ENCODE results near the gene NUDT16L1.

Gene NUDT16L1

DNA sequence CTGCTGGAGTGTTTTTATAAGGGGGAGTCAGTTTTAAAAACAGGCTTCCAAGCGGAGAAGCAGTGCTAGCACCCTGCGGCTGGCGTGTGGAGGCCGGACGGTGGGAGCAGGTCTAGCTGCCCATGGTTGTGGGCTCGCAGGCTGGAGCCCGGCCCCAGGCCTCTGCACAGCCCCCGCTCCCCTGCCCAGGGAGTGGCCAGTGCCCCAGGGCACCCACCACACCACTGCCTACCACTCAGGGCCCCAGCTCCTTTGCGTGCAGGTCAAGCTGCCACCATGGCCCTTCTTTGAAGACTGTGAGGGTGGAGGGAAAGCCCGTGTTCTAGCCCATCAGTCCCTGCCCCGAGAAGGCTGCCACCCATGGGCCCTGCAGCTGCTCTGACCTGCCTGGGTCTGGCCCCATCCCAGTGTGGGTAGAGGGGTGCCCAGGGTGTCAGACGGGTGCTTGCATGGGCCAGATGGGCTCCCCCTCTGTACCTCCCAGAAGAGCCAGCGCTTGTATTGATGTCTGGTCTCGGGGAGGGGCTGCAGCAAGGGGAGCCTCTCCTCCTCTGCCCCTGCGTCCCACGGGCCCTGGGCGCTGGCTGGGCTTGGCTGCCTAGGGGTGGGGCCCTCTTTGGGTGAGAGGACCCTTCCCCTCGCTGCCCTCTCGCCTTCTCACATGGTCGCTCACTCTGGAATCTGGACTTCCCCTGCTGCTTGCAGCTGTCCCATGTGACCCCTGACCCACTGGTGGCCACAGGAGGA, 1.5 kb upstream of the NUDT16L1 start:
- no peak for DNase-seq
- ChIA-PET CTCF (interaction anchor here (1.4 kb wide), 1 partner anchor 264 kb away, joined by 3 read pairs; no protein-coding TSS in a partner anchor), POLR2A (no interaction called here)
- Histone ChIP-seq H3K27me3 (replicated peaks in 2 of 5; ENCODE audit: control insufficient read depth in 4 of 5, insufficient read depth in 5 of 5, low read length in 4 of 5) (no peaks in the 10 kb centered on the region), H3K9me3 (ENCODE audit: control extremely low read depth in 1 of 5, control insufficient read depth in 4 of 5, insufficient read depth in 2 of 5, low read depth in 1 of 5, low read length in 4 of 5) (no peaks in the 10 kb centered on the region), H3K27ac (ENCODE audit: insufficient read depth in 1 of 2, low read depth in 1 of 2, low read length in 2 of 2, poor library complexity in 1 of 2, severe bottlenecking in 2 of 2) (no peak overlapping the region), H3K4me3 (ENCODE audit: control insufficient read depth in 1 of 7, extremely low read depth in 1 of 7, insufficient read depth in 4 of 7, low read depth in 2 of 7, low read length in 6 of 7) (no peak overlapping the region), H3K4me1 (ENCODE audit: control extremely low read depth in 1 of 4, control insufficient read depth in 4 of 4, insufficient read depth in 4 of 4, low read length in 3 of 4) (peaks cover 0 to 22% (median 19%) of the 10 kb centered on the region in 4 experiments), H3K36me3 (ENCODE audit: control insufficient read depth in 4 of 4, insufficient read depth in 4 of 4, low read length in 3 of 4) (peaks cover 6 to 55% (median 35%) of the 10 kb centered on the region in 4 experiments)
- WGBS (ENCODE audit: insufficient coverage) = 94% methylated on average over 17 of the region's 20 CpGs

DNA sequence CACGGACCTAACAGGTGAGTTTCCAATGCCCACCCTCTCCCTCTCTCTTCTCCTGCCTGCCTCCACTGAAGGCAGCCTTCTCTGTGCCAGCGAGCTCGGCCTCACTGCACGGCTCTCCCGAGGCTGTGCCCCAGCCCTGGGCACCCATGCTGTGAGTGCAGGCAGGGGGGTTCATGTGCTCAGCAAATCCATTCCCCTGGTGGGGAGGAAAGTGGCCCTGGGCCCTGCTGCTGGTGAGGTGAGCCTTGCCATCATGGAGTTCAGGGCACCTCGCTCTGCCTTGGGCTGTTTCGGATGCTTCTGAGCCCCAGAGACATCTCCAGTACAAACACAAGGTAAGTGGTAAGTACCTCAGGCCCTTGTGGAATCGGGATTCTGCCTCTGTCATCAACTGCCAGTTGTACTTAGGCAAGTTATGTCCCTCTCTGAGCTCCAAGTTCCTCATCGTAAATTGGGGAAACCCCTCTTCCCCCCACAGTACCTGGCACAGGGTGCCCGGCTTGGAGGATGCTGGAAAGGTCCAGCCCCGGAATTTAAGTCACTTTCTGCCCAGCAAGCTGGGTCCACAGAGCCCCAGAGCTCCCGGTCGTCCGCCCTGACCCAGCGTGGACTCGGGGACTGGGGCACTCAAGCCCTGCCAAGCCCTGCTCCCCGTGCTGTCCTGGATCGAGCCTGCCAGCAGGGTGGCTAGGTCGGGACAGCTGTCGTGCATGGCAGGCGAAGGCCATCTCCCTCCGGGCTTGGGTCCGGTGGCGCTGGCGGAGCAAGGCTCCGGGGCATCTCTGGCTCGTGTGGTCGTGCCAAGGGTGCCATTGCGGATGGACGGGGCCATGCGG, 684 bp upstream of the NUDT16L1 start:
- Histone ChIP-seq H3K4me3 (ENCODE audit: control insufficient read depth in 1 of 7, extremely low read depth in 1 of 7, insufficient read depth in 4 of 7, low read depth in 2 of 7, low read length in 6 of 7) (peak overlapping the region; percentile 51 to 95 (median 85)), H3K27ac (ENCODE audit: insufficient read depth in 1 of 2, low read depth in 1 of 2, low read length in 2 of 2, poor library complexity in 1 of 2, severe bottlenecking in 2 of 2) (no peak overlapping the region), H3K9me3 (ENCODE audit: control extremely low read depth in 1 of 5, control insufficient read depth in 4 of 5, insufficient read depth in 2 of 5, low read depth in 1 of 5, low read length in 4 of 5) (no peaks in the 10 kb centered on the region), H3K4me1 (ENCODE audit: control extremely low read depth in 1 of 4, control insufficient read depth in 4 of 4, insufficient read depth in 4 of 4, low read length in 3 of 4) (peaks cover 0 to 22% (median 19%) of the 10 kb centered on the region in 4 experiments), H3K36me3 (ENCODE audit: control insufficient read depth in 4 of 4, insufficient read depth in 4 of 4, low read length in 3 of 4) (peaks cover 5 to 55% (median 37%) of the 10 kb centered on the region in 4 experiments), H3K27me3 (replicated peaks in 2 of 5; ENCODE audit: control insufficient read depth in 4 of 5, insufficient read depth in 5 of 5, low read length in 4 of 5) (no peaks in the 10 kb centered on the region)
- peak in 2 of 3 donors; percentile 76 to 79 for DNase-seq
- WGBS (ENCODE audit: insufficient coverage) = 17% methylated on average over 27 of the region's 31 CpGs
- CTCF ChIA-PET = interaction anchor here (1.4 kb wide), 1 partner anchor 263 kb away, joined by 3 read pairs; no protein-coding TSS in a partner anchor
- POLR2A ChIA-PET = no interaction called here

DNA sequence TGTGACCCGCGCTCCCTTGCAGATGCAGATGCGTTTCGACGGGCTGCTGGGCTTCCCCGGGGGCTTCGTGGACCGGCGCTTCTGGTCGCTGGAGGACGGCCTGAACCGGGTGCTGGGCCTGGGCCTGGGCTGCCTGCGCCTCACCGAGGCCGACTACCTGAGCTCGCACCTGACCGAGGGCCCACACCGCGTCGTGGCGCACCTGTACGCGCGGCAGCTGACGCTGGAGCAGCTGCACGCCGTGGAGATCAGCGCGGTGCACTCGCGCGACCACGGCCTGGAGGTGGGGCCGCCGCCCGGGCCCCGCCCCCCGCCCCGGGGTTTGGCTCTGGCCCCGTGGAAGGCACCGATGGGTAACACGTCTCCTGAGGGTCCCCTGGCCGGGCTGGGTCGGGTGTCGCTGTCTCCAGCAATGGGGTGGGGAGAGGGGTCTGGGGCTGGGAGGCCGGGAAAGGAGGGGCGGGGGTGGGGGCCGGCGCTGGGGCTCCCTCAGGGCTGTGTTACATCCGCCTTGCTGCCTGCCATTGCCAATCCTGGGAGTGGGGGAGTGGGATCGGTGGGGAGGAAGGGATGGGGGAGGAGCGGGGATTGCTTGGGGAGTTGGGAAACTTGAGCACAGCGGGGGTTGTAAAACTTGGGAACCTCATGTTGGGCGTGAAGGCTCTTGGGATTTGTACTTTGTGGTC, 737 bp downstream of the NUDT16L1 start:
- Histone ChIP-seq H3K36me3 (ENCODE audit: control insufficient read depth in 4 of 4, insufficient read depth in 4 of 4, low read length in 3 of 4) (peaks cover 5 to 54% (median 37%) of the 10 kb centered on the region in 4 experiments), H3K27me3 (replicated peaks in 2 of 5; ENCODE audit: control insufficient read depth in 4 of 5, insufficient read depth in 5 of 5, low read length in 4 of 5) (no peaks in the 10 kb centered on the region), H3K4me1 (ENCODE audit: control extremely low read depth in 1 of 4, control insufficient read depth in 4 of 4, insufficient read depth in 4 of 4, low read length in 3 of 4) (peaks cover 0 to 22% (median 19%) of the 10 kb centered on the region in 4 experiments), H3K27ac (ENCODE audit: insufficient read depth in 1 of 2, low read depth in 1 of 2, low read length in 2 of 2, poor library complexity in 1 of 2, severe bottlenecking in 2 of 2) (peak overlapping the region in 1 of 2 experiments; percentile 79), H3K4me3 (ENCODE audit: control insufficient read depth in 1 of 7, extremely low read depth in 1 of 7, insufficient read depth in 4 of 7, low read depth in 2 of 7, low read length in 6 of 7) (peak overlapping the region; percentile 76 to 95 (median 85)), H3K9me3 (ENCODE audit: control extremely low read depth in 1 of 5, control insufficient read depth in 4 of 5, insufficient read depth in 2 of 5, low read depth in 1 of 5, low read length in 4 of 5) (no peaks in the 10 kb centered on the region)
- POLR2A ChIA-PET = no interaction called here
- WGBS (ENCODE audit: insufficient coverage) = 4% methylated on average over 35 of the region's 54 CpGs
- DNase-seq = peak in 2 of 3 donors; percentile 34 to 41
- CTCF ChIA-PET = interaction anchor here (2.0 kb wide), 1 partner anchor 11 kb away, joined by 7 read pairs; no protein-coding TSS in a partner anchor

DNA sequence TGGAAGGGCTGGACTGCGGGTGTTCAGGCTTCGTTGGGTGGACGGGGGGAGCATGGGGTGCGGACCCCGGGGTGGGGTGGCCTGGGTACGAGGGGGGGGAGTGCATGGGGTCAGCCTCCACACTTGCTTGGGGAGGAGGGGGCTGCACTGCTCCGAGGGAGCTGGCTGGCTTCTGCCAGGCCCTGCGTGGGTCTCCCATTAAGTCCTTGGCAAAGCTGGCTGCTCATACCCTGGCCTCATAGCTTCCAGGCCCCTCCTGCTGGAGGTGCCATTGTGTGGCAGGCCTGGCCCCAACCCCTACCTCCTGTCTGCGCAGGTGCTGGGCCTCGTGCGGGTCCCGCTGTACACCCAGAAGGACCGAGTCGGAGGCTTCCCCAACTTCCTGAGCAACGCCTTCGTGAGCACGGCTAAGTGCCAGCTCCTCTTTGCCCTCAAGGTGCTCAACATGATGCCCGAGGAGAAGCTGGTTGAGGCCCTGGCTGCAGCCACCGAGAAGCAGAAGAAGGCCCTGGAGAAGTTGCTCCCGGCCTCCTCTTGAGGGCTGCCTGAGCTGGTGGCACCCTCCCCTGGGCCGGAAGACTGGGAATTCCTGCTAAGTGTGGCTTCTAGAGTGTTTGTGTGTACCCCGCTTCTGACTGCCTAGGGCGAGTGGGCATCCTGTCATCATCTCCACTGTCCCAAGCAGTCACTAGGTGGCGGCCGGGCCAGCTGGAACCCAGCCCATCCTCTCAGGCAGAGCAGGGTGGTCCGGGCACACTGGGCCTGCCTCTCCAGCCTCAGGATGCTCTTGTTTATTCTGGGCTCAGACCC, 1.5 kb downstream of the NUDT16L1 start:
- 83% methylated on average over 15 of the region's 26 CpGs for WGBS (ENCODE audit: insufficient coverage)
- ChIA-PET CTCF (interaction anchor here (1.2 to 2.0 kb wide), 7 partner anchors 8 to 261 kb away, joined by 3 to 8 read pairs (median 5); partner anchors contain the start of genes ANKS3 and DNAAF8), POLR2A (interaction anchor here (0.7 kb wide), 1 partner anchor 9 kb away, joined by 3 read pairs; no protein-coding TSS in a partner anchor)
- Histone ChIP-seq H3K27ac (ENCODE audit: insufficient read depth in 1 of 2, low read depth in 1 of 2, low read length in 2 of 2, poor library complexity in 1 of 2, severe bottlenecking in 2 of 2) (peak overlapping the region in 1 of 2 experiments; percentile 79), H3K27me3 (replicated peaks in 2 of 5; ENCODE audit: control insufficient read depth in 4 of 5, insufficient read depth in 5 of 5, low read length in 4 of 5) (no peaks in the 10 kb centered on the region), H3K4me1 (ENCODE audit: control extremely low read depth in 1 of 4, control insufficient read depth in 4 of 4, insufficient read depth in 4 of 4, low read length in 3 of 4) (peaks cover 0 to 22% (median 19%) of the 10 kb centered on the region in 4 experiments), H3K9me3 (ENCODE audit: control extremely low read depth in 1 of 5, control insufficient read depth in 4 of 5, insufficient read depth in 2 of 5, low read depth in 1 of 5, low read length in 4 of 5) (no peaks in the 10 kb centered on the region), H3K36me3 (ENCODE audit: control insufficient read depth in 4 of 4, insufficient read depth in 4 of 4, low read length in 3 of 4) (peaks cover 5 to 55% (median 40%) of the 10 kb centered on the region in 4 experiments), H3K4me3 (ENCODE audit: control insufficient read depth in 1 of 7, extremely low read depth in 1 of 7, insufficient read depth in 4 of 7, low read depth in 2 of 7, low read length in 6 of 7) (peak overlapping the region in 4 of 7 experiments; percentile 35 to 93 (median 88))
- DNase-seq = no peak

DNA sequence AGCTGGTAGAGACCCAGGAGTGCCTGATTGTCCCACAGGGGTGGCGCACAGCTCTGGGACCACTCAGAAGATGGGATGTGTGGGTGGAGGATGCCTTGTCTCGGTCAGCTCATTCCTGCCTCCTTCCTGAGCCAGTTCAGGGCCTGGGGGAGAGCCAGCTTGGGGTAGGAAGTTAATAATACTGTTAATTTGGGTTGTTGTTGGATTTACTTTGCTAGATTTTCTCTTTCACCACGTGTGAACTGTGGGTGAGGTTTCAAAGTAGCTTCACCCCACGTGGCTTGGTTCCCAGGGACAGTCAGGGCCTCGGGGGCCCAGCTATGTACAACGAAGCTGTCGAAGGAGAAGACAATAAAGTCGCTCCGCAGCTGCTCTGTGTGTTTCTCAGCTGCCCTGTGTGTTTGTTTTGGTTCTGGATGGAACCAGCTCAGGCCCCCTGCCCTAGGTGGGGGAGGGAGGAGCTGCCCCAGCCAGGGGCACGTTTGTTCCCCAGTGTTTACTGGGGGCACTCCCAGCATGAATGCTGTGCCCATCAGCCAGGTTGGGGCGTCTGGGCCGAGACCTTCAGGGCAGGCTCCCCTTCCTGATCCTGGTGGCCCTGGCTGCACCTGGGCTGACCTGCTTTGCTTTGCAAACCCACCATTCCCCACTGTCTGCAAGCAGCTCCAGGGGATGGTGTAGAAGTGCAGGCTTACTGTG, 2.3 kb downstream of the NUDT16L1 start:
- Histone ChIP-seq H3K9me3 (ENCODE audit: control extremely low read depth in 1 of 5, control insufficient read depth in 4 of 5, insufficient read depth in 2 of 5, low read depth in 1 of 5, low read length in 4 of 5) (no peaks in the 10 kb centered on the region), H3K27ac (ENCODE audit: insufficient read depth in 1 of 2, low read depth in 1 of 2, low read length in 2 of 2, poor library complexity in 1 of 2, severe bottlenecking in 2 of 2) (no peak overlapping the region), H3K4me3 (ENCODE audit: control insufficient read depth in 1 of 7, extremely low read depth in 1 of 7, insufficient read depth in 4 of 7, low read depth in 2 of 7, low read length in 6 of 7) (no peak overlapping the region), H3K36me3 (ENCODE audit: control insufficient read depth in 4 of 4, insufficient read depth in 4 of 4, low read length in 3 of 4) (peaks cover 5 to 56% (median 42%) of the 10 kb centered on the region in 4 experiments), H3K4me1 (ENCODE audit: control extremely low read depth in 1 of 4, control insufficient read depth in 4 of 4, insufficient read depth in 4 of 4, low read length in 3 of 4) (peaks cover 0 to 22% (median 17%) of the 10 kb centered on the region in 4 experiments), H3K27me3 (replicated peaks in 2 of 5; ENCODE audit: control insufficient read depth in 4 of 5, insufficient read depth in 5 of 5, low read length in 4 of 5) (no peaks in the 10 kb centered on the region)
- WGBS (ENCODE audit: insufficient coverage) = 89% methylated on average over 10 of the region's 12 CpGs
- ChIA-PET CTCF (interaction anchor here (1.2 to 2.0 kb wide), 7 partner anchors 9 to 261 kb away, joined by 3 to 8 read pairs (median 5); partner anchors contain the start of genes ANKS3 and DNAAF8), POLR2A (interaction anchor here (0.7 kb wide), 1 partner anchor 8 kb away, joined by 3 read pairs; no protein-coding TSS in a partner anchor)
- DNase-seq = no peak
